HCT116 (cell line): ENCODE results near the gene SELPLG.

ENCODE experiments used
- EZH2 ChIP-seq: fragments of 200-600 bp; sonication (generic); IDR thresholded peaks from 2 replicates; pipeline ENCODE4 v1.6.1; 2017; ENCODE audit warnings: antibody characterized with exemption, mixed run types
- TF ChIP-seq, protein P1 (sequence below): IDR thresholded peaks from 2 replicates; pipeline ENCODE4 v1.6.1; 2012

- TF ChIP-seq EZH2, result no peak
- TF ChIP-seq, protein P1, sequence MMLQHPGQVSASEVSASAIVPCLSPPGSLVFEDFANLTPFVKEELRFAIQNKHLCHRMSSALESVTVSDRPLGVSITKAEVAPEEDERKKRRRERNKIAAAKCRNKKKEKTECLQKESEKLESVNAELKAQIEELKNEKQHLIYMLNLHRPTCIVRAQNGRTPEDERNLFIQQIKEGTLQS, result no peak
Measured at GRCh38 chr12:108575199-108575912, 58.3 kb downstream of the SELPLG start.
